ENCODE data around the gene UNC13B.
"Not testable (repeated sequence)": the region's sequence is repeated elsewhere in the genome, so short reads cannot be mapped to it uniquely, and the experiment has no call there.

Gene UNC13B

DNA sequence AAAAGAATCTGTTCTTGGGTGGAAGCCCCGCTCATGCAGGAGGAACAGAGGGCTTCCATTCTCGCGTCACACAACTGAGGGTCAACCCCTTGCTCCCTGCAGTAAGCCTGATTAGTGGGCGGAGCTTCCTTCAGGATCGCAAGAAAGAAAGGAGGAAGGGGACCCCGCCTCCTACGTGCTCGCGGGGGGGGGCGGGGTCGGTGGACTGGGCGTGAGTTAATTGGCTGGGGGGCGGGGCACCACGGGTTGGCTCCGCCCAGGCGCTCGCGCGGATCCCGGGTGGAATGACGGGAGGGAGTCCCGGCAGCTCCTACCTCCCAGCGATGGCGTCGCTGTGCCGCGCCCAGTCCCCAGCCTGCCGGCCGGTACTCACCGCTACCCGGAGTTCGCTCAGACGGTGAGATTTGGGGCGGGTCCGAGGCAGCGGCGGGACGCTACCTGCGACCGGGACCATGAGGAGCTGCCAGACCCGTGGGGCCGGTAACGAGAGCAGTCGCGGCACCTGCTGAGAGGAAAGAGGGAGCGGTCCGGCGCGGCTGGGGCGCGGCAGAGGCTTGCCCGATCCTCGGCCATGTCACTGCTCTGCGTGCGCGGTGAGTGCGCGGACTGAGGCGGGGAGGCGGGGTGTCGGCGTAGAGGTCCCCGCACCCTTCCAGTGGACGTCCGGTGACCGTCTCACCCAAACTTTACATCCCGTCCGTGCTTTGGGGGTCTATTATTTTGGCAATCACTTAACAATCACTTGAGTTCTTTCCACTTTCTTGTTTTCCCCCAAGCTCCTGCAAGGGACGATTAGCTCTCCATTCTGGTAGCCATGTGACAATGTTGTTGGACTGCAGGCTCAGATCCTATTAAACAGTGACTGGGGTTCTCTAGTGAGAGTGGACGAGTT is at the start of gene UNC13B:
TSS of gene UNC13B (plus strand) at position 297 of the 892 bp plus-strand sequence. CDS start at position 572, 275 bp downstream.
- DNase-seq: peak; percentile 91

DNA sequence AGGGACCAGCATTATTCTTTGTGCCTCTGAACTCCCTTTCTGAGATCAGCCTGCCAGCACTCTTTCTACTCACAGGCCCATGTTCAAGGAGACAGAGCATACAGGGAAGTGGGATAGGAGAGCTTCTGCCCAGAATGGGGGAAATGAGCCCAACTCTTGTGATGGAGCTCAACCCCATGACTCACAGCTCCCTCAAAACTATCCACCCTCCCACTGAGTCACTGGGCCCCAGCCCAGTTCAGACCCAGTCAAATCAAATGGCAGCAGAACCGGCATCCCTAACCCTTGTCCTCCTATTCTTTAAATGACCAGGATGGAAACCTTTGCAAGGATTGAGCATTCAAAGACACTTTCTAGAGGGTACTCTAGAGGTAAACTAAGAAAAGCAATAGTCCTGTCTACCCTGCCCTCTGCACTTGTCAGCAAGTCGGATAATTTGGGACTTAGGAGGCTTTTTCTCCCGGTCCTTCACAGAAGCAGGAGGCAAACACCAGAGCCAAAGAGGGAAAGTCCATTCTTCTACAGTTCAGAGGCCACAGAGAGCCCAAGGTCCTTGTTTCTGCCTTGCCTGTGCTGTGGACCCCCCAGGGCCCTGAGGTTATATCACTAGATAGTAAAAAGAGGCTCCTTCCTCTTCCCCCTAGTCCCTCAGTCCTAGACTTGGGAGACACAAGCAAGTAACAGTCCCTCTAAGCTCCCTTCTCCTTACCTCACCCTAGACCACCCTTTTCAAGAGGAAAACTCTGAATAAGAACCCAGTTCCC is 49.4 kb upstream of the UNC13B start:
- DNase-seq: no peak

DNA sequence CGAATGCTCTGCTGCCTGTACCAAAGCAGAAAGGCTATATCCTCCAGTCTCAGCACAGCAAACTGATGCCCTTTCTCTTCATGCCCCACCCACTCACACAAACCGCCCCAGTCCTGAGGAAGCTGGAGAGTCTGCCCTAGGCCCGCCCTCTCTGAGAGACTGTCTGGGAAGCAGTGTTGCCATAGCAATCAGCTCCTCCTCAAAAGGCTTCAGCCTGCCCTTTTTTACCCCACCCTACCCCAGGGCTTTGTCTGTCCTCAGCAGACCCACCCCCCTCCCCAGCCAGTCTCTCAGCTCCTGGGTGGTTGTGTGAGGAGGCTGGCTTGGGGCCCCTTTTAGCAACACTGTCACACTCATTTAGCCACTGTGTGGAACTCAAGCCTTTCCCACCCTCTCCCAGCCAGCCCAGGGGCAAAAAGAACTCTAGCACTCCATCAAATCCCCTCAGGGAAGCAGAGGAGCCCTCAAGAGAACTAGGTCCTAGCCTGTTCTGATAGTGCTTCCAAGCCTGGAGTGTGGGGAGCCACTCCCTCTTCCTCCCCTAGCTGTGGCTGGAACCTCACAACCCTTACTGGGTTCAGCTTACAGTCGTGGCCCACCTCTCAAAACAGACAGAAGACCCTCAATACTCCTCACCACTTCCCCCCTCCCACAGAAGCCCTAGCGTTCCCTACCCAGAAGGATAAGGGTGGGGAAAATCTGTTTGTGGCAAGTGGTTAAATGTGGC is 47.5 kb upstream of the UNC13B start:
- peak; percentile 68 for DNase-seq

DNA sequence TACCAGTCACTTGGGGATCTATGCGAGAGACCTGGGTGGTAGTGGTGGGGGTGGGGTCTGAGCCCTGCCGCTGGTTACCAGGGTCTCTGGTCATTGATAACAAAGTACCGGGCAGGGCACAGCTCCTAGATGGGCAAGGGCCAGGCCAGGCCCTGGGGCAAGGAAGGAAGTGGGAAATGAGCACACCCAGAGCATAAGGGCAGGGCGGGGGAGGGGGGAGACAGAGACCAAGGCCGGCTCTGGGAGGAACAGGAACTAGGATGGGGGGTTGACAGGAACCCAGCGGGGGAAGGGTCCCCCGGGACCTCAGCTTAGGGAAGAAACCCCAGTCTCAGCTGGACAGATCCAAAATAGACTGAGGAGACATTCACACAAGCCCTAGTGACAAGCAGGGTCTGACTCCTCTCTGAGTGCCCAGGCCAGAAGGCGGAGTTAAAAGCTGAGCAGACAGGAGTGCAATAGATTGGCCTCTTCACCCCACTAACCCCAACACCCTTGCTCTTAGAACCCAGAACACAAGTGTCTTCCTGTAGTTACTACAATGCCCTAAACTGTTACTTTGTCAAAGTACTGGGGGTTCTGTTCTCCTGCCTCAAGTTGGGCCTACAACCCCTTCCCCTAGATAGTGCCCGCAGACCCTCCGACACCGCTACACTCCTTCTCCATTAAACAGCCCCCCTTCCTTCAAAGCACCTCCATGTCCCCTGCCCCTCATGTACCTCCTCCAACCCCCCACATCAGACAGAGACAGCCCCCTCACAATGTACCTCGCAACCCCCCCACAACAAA is 46.8 kb upstream of the UNC13B start:
- peak; percentile 3 for DNase-seq

DNA sequence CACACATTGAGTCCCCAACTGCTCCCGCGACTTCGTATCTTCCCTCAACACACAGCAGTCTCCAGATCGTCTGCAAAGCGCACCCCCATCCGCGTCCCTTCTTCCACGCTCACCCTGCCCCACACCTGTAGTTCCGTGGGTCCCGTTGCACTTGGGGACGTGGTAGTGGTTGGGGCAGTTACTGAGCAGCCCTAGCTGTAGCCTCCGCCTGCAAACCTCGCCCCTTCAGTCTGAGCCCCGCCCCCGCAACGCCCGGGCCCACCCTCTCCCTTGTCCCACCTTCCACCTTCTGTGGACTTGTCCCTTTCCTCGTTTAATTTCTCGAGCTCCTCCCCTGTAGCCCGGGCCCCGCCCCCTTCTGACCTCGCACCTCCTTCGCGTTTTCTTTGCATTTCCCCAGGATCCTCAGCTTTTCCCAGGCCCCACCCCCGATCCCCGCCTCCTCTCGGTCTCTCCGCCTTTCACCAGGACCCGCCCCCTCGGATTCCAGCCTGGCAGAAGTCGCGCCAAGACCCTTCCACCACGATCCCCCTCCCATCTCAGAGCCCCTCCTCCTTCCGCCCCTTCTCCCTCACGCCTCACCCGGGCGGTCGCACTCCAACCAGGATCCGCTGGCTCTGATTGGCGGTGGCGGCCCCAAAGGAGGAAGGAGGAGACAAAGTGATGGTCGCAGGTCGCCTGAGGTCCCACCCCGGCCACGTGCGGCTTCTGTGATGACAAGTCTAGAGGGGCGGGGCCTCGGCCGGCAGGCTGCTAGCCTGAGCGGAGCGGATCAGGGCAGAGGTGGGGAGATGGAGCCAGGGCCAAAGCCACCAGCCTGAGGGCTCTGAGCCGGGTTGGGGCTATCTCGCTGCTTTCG is 45.9 kb upstream of the UNC13B start, which contains the start of gene ATOSB:
TSS of gene ATOSB (minus strand) at position 183 of the 859 bp plus-strand sequence. CDS start 7,588 bp downstream, outside the sequence.
- DNase-seq: peak; percentile 92

DNA sequence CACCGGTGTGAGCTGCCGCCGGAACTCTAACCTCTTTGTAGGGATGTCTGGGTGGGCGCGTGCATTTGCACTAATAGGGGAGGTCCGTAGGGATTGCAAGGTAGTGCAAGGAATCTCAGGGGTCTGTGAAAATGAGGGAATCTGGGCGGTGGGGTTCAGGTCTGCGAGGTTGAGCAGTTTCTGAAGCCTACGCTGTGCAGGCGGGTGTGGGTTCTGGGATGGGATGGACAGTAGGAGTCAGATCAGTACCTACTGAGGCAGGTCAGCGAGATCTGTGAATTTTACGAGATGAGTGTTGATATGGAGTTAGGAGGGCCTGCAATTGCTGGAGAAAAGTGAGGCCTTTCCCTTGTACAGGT is 45.3 kb upstream of the UNC13B start:
- DNase-seq: no peak

DNA sequence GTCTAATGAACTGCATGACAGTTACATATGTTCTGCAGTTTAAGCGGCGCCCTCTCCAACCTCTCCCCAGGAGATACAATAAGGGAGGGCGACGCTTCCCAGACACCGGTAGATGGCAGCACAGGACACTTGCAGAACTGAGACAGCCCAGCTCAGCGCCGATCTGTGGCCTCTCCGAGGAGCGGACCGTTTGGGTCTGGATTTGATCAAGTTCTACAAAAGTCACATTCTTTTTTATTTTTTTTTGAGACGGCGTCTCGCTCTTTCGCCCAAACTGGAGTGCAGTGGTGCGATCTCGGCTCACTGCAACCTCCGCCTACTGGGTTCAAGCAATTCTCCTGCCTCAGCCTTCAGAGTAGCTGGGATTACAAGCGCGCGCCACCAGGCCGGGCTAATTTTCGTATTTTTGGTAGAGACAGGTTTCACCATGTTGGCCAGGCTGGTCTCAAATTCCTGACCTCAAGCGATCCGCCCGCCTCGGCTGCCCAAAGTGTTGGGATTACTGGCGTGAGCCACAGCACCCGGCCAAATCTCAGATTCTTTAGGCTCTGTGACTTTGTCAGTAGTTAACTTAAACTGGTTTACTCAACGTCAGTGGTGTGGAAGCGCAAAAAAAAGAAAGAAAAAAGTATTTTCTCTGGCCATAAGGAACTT is 44.8 kb upstream of the UNC13B start:
- DNase-seq: peak; percentile 71

DNA sequence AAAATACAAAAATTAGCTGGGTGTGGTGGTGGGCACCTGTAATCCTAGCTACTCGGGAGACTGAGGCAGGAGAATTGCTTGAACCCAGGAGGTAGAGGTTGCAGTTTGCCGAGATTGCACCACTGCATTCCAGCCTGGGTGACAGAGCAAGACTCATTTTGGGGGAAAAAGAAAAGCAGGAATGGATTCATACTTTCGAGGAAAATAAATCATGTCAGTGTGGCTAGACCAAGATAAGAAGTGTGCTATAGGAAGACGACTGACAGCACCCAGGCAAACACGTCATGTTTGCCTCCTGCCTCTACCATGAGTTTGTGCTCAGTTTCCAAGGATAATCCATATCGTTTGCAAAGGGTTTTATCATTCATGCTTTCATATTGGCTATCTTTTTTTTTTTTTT is 26.9 kb upstream of the UNC13B start:
- no peak for DNase-seq

DNA sequence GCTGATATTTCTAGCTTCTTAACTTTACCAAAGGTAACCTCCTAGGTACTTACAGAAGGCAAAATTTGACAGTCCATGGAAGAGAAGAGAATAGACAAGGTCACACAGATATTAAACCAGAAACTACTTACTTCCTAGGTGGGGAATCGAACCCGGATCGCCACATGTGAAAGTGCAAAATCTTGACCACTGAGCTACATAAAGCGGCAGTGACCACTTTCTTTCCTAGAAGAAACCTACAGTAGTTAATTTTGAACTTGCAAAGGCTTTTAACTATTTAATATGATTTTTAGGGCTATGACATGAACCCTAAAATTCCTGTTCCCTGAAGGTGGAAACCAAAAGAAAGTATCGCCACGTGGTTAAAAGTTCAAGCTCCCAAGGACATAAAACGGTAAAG is 25.8 kb upstream of the UNC13B start:
- no peak for DNase-seq

DNA sequence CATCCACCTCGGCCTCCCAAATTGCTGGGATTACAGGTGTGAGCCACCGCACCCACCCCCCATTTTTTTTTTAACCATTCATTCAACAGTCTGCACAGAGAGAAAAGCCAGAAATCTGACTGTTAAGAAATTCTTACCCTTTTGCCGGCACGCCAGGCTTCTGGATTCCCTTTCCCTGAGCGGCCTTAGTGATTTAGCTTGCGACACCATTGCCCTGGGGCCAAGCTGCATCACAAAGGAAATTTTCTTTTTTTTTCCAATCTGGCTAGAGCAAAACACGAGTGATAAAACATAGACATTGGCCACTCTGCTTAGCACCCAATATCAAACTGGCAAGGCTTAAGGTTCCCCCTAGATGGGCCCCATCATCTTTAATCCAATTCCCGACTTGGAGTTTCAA is 24.9 kb upstream of the UNC13B start:
- DNase-seq: no peak

DNA sequence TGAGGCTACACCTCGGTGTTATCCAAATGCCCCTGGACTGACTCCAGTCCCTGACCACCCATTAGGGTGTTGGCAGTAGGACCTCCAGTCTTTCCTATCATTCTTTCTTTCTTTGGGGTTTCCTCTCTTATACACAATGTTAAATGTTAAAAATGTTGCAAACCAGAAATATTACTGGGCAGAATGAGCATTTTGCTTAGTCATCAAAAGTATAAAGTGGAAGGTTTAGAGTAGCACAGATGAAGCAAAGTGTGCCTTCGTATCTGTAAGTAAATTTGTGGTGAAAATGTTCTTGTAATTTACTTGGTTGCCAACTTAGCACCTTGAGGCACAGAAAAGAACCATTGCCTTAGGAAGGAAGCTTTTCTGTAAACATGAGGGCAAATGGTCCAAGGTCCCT is 21.7 kb upstream of the UNC13B start:
- no peak for DNase-seq

DNA sequence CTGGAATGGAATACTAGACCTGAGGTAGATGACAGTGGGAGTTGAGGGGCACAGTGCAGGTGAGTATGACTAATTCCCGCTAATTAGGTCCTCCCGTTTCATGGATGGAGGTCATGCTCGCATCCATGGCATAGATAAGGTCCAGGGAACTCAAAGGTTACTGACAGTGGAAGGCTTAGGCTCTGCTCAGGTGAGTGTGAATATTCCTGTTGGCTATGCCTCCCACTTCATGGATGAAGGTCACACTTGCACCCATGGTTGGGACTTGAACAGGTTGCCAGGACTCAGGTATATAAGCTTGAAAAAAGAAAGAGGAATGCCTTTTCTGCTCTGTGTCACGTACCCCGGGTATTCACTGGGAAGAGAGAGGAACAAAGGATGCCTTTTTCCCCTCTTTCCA is 19.8 kb upstream of the UNC13B start:
- DNase-seq: no peak

DNA sequence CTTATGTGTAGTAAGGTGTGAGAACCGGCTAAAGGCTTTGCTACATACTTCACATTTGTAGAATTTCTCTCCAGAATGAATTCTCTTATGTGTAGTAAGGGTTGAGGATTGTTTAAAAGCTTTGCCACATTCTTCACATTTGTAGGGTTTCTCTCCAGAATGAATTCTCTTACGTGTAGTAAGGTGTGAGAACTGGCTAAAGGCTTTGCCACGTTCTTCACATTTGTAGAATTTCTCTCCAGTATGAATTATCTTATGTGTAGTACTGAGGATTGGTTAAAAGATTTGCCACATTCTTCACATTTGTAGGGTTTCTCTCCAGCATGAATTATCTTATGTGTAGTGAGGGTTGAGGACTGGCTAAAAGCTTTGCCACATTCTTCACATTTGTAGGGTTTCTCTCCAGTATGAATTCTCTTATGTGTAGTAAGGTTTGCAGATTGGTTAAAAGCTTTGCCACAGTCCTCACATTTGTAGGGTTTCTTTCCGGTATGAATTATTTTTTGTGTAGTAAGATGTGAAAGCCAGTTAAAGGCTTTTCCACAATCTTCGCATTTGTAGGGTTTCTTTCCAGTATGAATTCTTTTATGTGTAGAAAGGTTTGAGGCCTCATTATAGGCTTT is 13.8 kb upstream of the UNC13B start:
- DNase-seq: not testable (repeated sequence)

DNA sequence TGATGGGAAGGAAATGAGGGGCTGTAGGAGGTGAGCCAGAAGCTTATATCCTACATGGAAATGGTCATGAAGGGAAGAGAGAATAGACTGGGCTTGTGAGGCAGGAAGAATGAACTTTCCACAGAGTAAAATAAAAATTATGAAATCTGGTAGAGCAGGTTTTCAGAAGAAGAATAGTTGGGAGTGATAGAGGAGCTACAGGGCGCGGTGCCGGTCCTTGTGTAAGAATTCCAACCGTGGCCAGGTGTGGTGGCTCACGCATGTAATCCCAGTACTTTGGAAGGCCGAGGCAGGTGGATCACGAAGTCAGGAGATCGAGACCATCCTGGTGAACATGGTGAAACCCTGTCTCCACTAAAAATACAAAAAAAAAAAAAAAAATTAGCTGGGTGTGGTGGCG is 8.9 kb upstream of the UNC13B start:
- DNase-seq: no peak

DNA sequence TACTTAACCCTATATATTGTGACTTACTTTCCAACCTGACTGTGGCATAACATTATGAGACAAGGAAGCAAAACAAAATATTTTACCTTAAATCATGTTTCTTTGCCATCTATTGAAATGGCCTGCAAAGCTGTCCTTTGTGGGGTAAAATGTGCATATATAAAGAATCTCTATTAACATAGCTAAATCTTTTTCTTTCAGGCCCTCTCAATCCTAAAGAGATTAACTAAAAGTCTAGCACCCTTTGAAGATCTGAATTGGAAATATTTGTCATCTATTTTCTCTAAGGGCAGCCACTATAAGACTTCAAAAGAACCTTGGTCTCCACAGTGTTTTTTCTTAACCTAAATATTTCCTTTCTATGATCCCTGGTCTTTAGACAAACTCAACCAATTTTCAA is 5.0 kb upstream of the UNC13B start:
- DNase-seq: no peak

DNA sequence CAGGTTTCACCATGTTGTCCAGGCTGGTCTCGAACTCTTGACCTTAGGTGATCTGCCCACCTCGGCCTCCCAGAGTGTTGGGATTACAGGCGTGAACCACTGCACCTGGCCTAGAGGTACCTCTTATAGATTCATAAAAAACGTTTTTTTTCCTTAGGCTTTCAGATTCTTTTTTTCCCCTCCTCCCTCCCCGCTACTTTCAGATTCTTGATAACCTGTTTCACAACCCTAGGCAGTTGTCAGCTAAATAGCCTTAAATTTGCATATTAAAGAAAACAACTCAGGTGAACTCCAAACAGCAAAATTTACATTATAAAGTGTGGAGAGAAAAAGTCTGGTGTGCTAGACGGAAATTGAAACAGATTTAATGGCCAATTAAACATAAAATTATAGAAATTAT is 4.0 kb upstream of the UNC13B start:
- DNase-seq: not testable (repeated sequence)

DNA sequence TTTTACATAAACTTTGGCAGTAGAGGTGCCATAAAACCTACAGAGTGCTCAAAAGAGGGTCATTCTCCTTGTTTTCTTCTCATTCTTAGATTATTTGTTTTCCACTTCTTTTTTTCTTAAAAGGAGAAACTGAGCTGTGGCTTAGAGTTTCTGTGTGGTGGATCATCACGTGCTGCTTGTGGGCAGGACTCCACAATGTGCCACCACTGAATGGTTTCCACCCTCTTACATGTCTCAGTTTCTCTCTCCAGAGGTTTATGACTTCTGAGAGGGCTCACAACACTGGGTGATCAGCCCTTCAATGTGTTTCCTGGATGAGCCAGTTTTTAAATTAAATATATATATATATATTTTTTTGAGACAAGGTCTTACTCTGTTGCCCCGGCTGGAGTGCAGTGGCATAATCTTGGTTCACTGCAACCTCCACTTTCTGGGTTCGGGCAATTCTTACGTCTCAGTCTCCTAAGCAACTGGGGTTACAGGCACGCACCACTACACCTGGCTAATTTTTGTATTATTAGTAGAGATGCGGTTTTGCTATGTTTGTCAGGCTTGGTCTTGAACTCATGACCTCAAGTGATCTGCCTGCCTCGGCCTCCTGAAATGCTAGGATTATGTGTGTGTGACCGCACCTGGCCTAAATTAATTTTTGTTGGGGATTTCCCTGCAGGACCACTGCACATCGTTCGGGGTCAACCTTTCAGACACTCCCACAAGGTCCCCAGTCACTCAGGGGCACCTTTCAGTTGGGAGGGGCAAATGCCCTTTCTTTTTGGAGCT is 3.1 kb upstream of the UNC13B start:
- no peak for DNase-seq

DNA sequence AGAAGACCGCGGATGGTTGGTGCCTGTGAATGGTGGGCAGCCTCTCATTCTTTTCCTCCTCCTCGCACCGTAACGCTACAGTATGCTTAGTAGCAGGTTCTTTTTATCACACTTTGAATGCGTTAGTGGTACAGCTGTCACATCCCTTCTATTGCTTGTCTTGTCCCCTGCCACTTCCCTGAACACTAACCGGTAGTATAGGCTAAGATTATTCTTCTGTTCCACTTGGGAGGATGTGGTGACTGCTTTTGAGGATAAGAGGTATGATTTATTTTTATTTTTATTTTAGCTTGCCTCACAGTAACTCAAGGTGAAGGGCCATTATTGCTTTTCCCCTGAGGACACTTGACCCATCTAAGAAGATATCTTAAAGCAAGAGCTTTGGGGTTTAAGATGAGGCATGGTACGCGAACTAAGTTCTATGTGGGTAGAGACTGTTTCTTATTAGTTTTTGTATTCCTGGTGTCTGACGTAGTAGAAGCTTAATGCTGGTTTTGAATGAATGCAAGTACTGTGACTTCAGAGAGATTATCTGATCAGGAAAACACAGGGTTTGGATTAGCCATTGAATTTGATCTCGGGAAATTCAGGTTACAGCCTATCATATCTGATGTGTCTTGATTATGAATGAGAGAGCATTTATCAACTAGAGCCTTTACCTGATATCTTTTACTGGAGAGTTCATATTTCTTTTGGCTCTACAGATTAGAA is 951 bp downstream of the UNC13B start:
- DNase-seq: no peak

DNA sequence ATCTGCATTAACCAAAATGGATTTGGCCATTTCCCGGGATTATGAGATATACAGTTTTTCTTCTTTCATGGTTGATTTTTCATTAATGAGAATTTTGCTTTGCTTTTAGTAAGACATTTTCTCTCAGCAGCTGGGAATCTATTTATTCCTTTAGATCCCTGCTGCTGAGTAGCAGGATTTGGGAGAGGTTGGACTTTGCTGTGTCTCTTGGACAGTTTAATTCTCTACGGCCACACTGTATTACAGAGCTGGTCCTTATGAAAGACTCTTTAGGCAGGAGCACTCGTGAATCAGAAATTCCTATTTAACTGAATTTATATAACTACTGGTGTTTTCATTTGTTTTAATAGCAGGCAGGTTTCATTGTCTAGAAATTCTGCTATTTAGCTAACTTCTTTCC is 1.6 kb downstream of the UNC13B start:
- no peak for DNase-seq

All from DMS153 (cell line).